OCI-LY3 (cell line): ENCODE data around the gene BRSK2.

ENCODE experiments used
- H2AFZ ChIP-seq: fragments of 200-600, 300-600 bp; shearing (Covaris generic); 2 replicates; pipeline ENCODE4 v1.6.0; 2014; ENCODE audit warnings: antibody characterized with exemption, low read depth, low read length
- H3K27ac ChIP-seq: fragments of 200-600, 300-600 bp; sonication (generic); 2 replicates; pipeline ENCODE4 v1.5.1; 2014; ENCODE audit warnings: mild to moderate bottlenecking, low read length, moderate library complexity, mixed read lengths
- H3K27me3 ChIP-seq: fragments of 200-600, 300-600 bp; sonication (generic); 2 replicates; pipeline ENCODE4 v1.6.1; 2014; ENCODE audit warnings: low read depth, low read length, mixed read lengths
- H3K36me3 ChIP-seq: fragments of 200-600, 300-600 bp; sonication (generic); replicated peaks from 2 replicates; pipeline ENCODE3; 2014; ENCODE audit warnings: low read depth, low read length, mixed read lengths
- H3K4me1 ChIP-seq: fragments of 300-600, 200-600 bp; sonication (generic); 2 replicates; pipeline ENCODE4 v1.6.1; 2014; ENCODE audit warnings: low read length, mixed read lengths
- H3K4me2 ChIP-seq: fragments of 200-600, 300-600 bp; sonication (generic); 2 replicates; pipeline ENCODE4 v1.6.1; 2014; ENCODE audit warnings: low read length, mixed read lengths
- H3K4me3 ChIP-seq: fragments of 300-600, 200-600 bp; sonication (generic); 2 replicates; pipeline ENCODE4 v1.5.1; 2014; ENCODE audit warnings: antibody characterized with exemption, mild to moderate bottlenecking, low read length, moderate library complexity
- H3K79me2 ChIP-seq: fragments of 300-600, 200-600 bp; shearing (Covaris generic); 2 replicates; pipeline ENCODE4 v1.6.1; 2014; ENCODE audit warnings: mild to moderate bottlenecking, low read length, mixed read lengths
- H3K9ac ChIP-seq: fragments of 300-600, 200-600 bp; shearing (Covaris generic); 2 replicates; pipeline ENCODE4 v1.6.0; 2014; ENCODE audit warnings: mild to moderate bottlenecking, low read length, moderate library complexity
- H3K9me3 ChIP-seq: fragments of 200-600, 300-600 bp; shearing (Covaris generic); 2 replicates; pipeline ENCODE4 v1.6.1; 2014; ENCODE audit warnings: low read length, mixed read lengths; ENCODE audit not compliant: insufficient read depth
- H4K20me1 ChIP-seq: fragments of 200-600, 300-600 bp; sonication (generic); 2 replicates; pipeline ENCODE4 v1.6.1; 2016; ENCODE audit warnings: low read length, mixed read lengths; ENCODE audit not compliant: insufficient read depth
- EZH2phosphoT487 ChIP-seq: fragments of 200-600 bp; shearing (Covaris generic); IDR thresholded peaks from 2 replicates; pipeline ENCODE4 v1.6.1; 2018; ENCODE audit warnings: antibody characterized with exemption, mixed run types, low read depth
- TF ChIP-seq, protein P1 (sequence below): fragments of 200-600, 300-600 bp; sonication (generic); IDR thresholded peaks from 2 replicates; pipeline ENCODE4 v1.5.1; 2014; ENCODE audit warnings: antibody characterized with exemption, low read length, low read depth

BRSK2 gene

DNA sequence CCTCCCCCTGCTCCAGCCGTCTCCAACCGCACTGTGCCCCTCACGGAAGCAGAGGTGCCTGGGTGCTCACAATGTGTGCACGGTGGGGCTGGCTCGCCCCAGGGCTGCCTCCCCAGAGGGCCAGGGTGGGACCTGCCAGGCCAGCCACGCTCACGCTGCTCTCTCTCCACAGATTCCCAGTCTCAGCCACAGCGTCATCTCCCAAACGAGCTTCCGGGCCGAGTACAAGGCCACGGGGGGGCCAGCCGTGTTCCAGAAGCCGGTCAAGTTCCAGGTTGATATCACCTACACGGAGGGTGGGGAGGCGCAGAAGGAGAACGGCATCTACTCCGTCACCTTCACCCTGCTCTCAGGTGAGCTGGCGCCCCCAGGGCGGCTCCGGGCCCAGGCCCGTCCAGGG is 66.4 kb downstream of the BRSK2 start:
- H3K36me3 ChIP-seq, result no peaks in the 10 kb centered on the region
- H3K27ac ChIP-seq, result no peak overlapping the region
- H3K79me2 ChIP-seq, result no peaks in the 10 kb centered on the region
- H3K27me3 ChIP-seq, result no peaks in the 10 kb centered on the region
- no peaks in the 10 kb centered on the region for H3K9me3 ChIP-seq
- H3K4me3 ChIP-seq, result no peak overlapping the region
- TF ChIP-seq, protein P1, sequence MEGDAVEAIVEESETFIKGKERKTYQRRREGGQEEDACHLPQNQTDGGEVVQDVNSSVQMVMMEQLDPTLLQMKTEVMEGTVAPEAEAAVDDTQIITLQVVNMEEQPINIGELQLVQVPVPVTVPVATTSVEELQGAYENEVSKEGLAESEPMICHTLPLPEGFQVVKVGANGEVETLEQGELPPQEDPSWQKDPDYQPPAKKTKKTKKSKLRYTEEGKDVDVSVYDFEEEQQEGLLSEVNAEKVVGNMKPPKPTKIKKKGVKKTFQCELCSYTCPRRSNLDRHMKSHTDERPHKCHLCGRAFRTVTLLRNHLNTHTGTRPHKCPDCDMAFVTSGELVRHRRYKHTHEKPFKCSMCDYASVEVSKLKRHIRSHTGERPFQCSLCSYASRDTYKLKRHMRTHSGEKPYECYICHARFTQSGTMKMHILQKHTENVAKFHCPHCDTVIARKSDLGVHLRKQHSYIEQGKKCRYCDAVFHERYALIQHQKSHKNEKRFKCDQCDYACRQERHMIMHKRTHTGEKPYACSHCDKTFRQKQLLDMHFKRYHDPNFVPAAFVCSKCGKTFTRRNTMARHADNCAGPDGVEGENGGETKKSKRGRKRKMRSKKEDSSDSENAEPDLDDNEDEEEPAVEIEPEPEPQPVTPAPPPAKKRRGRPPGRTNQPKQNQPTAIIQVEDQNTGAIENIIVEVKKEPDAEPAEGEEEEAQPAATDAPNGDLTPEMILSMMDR, result no peak
- no peak for TF ChIP-seq EZH2phosphoT487
- H4K20me1 ChIP-seq, result no peaks in the 10 kb centered on the region
- no peaks in the 10 kb centered on the region for H3K4me1 ChIP-seq
- no peak overlapping the region for H2AFZ ChIP-seq
- no peak overlapping the region for H3K4me2 ChIP-seq
- no peak overlapping the region for H3K9ac ChIP-seq

DNA sequence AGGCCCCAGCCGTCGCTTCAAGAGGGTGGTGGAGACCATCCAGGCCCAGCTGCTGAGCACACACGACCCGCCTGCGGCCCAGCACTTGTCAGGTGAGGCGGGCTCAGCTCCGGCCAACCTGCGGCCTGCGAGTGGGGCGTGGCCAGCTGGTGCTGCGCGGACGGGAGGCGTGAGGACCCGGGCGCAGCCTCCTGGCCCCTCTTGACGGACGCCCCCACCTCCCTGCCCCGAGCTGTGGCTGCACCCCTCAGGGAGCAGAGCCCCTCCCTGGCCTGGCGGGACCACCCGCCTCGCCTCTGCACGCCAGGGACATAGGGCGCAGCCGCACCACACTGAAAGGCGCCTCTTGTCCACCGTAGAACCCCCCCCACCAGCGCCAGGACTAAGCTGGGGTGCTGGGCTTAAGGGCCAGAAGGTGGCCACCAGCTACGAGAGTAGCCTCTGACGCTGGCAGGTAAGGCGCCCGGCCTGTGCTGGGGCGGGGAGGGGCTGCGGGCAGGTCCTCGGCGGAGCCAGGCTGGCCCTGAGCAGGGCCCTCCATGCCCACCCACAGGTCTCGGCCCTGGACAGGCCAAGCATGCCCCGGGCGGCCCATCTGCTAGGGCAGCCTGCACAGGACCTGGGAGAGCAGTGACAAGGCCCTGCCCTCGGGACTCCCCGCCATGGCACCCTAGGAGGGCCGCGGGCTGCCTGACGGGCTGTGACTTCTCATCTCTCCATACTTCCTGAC is 67.0 kb downstream of the BRSK2 start:
- Histone ChIP-seq H3K27me3 (no peaks in the 10 kb centered on the region), H3K4me3 (no peak overlapping the region), H3K79me2 (no peaks in the 10 kb centered on the region), H3K9me3 (no peaks in the 10 kb centered on the region), H3K36me3 (no peaks in the 10 kb centered on the region), H2AFZ (no peak overlapping the region), H3K4me2 (no peak overlapping the region), H3K27ac (no peak overlapping the region), H3K4me1 (no peaks in the 10 kb centered on the region), H3K9ac (no peak overlapping the region), H4K20me1 (no peaks in the 10 kb centered on the region)
- TF ChIP-seq, protein P1, result no peak
- TF ChIP-seq EZH2phosphoT487, result no peak

DNA sequence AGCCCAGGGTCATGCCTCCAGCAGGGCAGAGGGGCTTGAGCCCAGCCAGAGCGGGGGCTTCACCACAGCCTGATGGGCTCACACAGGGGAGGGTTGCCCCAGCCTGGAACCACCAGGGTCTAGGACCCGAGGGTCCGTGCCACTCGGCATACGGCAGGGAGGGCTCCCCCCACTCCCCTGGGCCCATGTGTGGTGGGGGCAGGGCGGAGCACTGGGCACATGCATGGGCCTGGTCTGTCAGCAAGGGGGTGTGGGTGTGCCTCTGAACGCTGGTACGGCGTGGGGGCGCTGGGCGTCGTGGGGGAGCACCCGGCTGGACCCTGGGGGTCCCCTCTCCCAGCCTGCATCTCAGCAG is 67.6 kb downstream of the BRSK2 start:
- Histone ChIP-seq H3K27ac (no peak overlapping the region), H3K9me3 (no peaks in the 10 kb centered on the region), H3K79me2 (no peaks in the 10 kb centered on the region), H3K4me1 (no peaks in the 10 kb centered on the region), H3K4me3 (no peak overlapping the region), H3K4me2 (no peak overlapping the region), H3K36me3 (no peaks in the 10 kb centered on the region), H3K27me3 (no peaks in the 10 kb centered on the region), H2AFZ (no peak overlapping the region), H4K20me1 (no peaks in the 10 kb centered on the region), H3K9ac (no peak overlapping the region)
- TF ChIP-seq, protein P1, result no peak
- TF ChIP-seq EZH2phosphoT487, result no peak

DNA sequence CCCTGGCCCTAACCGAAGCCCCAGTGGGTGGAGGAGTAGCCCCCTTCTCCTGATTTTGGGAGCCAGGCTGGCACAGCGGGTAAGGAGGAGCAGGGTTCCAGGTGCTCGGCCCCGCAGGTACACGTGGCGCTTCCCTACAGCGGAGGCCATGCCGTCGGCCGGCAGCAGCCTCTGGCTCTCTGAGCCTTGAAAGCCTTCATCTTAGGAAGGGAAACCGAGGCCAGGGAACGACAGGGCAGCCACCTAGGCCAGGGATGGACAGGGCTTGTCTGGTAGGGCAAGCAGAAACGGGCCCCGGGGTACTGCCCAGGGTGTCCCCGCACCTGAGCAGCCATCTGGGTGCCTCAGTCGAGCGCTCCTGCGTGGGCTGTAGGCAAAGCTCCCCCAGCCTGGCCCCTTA is 68.1 kb downstream of the BRSK2 start:
- no peaks in the 10 kb centered on the region for H3K79me2 ChIP-seq
- H4K20me1 ChIP-seq, result no peaks in the 10 kb centered on the region
- no peak overlapping the region for H2AFZ ChIP-seq
- no peak overlapping the region for H3K9ac ChIP-seq
- no peaks in the 10 kb centered on the region for H3K27me3 ChIP-seq
- TF ChIP-seq, protein P1, result no peak
- no peak for TF ChIP-seq EZH2phosphoT487
- no peak overlapping the region for H3K4me2 ChIP-seq
- H3K36me3 ChIP-seq, result no peaks in the 10 kb centered on the region
- H3K4me3 ChIP-seq, result no peak overlapping the region
- no peaks in the 10 kb centered on the region for H3K4me1 ChIP-seq
- no peaks in the 10 kb centered on the region for H3K9me3 ChIP-seq
- no peak overlapping the region for H3K27ac ChIP-seq
